GM06990 (cell line): ENCODE data around the gene TUBA1A.
"Not testable (repeated sequence)": the region's sequence is repeated elsewhere in the genome, so short reads cannot be mapped to it uniquely, and the experiment has no call there.

Source experiments
- DNase-seq: peaks from one replicate; pipeline ENCODE4 v3.0.0-alpha.2; 2011; ENCODE audit not compliant: insufficient read length; ENCODE audit errors: extremely low read depth
- H3K27me3 ChIP-seq: replicated peaks from 2 replicates; pipeline ENCODE4 v1.6.0; 2011; ENCODE audit warnings: low read length; ENCODE audit not compliant: control insufficient read depth, insufficient read depth
- H3K36me3 ChIP-seq: 2 replicates; pipeline ENCODE4 v1.5.1; 2011; ENCODE audit warnings: low read length; ENCODE audit not compliant: control insufficient read depth, insufficient read depth
- H3K4me3 ChIP-seq: replicated peaks from 2 replicates; pipeline ENCODE4 v1.5.1; 2011; ENCODE audit warnings: low read depth, mild to moderate bottlenecking, control low read depth, low read length
- TF ChIP-seq, protein P1 (sequence below): IDR thresholded peaks from 2 replicates; pipeline ENCODE4 v1.5.1; 2011; ENCODE audit warnings: low read length, control low read depth, mild to moderate bottlenecking, inconsistent platforms; ENCODE audit not compliant: insufficient read depth, poor library complexity, severe bottlenecking

Gene TUBA1A

DNA sequence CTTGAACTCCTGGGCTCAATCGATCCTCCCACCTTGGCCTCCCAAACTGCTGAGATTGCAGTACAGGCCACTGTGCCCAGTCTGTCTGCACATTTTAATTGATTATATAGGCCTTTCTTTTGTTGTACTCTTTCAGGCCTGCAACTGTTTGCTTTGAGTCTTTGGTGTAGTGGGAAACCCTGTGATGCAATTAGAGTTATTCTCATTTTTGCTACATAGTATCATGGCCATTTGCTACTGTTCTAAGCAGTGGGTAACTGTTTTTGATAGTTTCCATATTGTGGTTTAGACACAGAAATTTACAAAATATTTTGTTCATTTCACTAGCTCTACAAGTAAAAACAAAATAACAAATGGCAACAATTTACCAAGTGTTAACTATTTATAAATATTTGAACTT, 51.4 kb downstream of the TUBA1A start:
- no peaks in the 10 kb centered on the region for H3K27me3 ChIP-seq
- no peak for DNase-seq
- no peaks in the 10 kb centered on the region for H3K36me3 ChIP-seq
- TF ChIP-seq, protein P1, sequence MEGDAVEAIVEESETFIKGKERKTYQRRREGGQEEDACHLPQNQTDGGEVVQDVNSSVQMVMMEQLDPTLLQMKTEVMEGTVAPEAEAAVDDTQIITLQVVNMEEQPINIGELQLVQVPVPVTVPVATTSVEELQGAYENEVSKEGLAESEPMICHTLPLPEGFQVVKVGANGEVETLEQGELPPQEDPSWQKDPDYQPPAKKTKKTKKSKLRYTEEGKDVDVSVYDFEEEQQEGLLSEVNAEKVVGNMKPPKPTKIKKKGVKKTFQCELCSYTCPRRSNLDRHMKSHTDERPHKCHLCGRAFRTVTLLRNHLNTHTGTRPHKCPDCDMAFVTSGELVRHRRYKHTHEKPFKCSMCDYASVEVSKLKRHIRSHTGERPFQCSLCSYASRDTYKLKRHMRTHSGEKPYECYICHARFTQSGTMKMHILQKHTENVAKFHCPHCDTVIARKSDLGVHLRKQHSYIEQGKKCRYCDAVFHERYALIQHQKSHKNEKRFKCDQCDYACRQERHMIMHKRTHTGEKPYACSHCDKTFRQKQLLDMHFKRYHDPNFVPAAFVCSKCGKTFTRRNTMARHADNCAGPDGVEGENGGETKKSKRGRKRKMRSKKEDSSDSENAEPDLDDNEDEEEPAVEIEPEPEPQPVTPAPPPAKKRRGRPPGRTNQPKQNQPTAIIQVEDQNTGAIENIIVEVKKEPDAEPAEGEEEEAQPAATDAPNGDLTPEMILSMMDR: no peak
- H3K4me3 ChIP-seq: no peak overlapping the region

DNA sequence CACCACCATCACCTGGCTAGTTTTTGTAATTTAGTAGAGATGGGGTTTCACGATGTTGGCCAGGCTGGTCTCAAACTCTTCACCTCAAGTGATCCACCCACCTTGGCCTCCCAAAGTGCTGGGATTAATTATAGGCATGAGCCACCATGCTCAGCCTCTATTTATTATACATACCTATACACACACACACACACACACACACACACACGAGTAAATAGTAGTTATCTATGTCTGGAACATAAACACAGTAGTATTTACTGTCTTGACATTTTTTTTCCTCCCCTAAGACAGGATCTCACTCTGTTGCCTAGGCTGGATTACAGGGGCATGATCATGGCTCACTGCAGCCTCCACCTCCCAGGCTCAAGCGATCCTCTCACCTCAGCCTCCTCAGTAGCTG, 51.9 kb downstream of the TUBA1A start:
- not testable (repeated sequence) for H3K36me3 ChIP-seq, H3K4me3 ChIP-seq, H3K27me3 ChIP-seq, DNase-seq
